Measurements from ENCODE around the gene DOLPP1.
"Not testable (repeated sequence)": the region's sequence is repeated elsewhere in the genome, so short reads cannot be mapped to it uniquely, and the experiment has no call there.

The DOLPP1 gene

GRCh38 chr9:129125478-129125877 is 44.6 kb downstream of the DOLPP1 start:
- Histone ChIP-seq H3K4me3 (ENCODE audit: insufficient read depth, low read depth, low read length, poor library complexity, severe bottlenecking) (no peak overlapping the region), H3K27me3 (replicated peaks; ENCODE audit: control insufficient read depth, insufficient read depth, low read length, poor library complexity, severe bottlenecking) (no peaks in the 10 kb centered on the region), H3K4me1 (ENCODE audit: control insufficient read depth, insufficient read depth, low read length, poor library complexity, severe bottlenecking) (no peaks in the 10 kb centered on the region), H3K27ac (ENCODE audit: insufficient read depth, low read length, poor library complexity, severe bottlenecking) (no peak overlapping the region), H3K9me3 (ENCODE audit: control insufficient read depth, low read length) (no peaks in the 10 kb centered on the region), H3K36me3 (ENCODE audit: control insufficient read depth, insufficient read depth, low read length) (peaks cover 62% of the 10 kb centered on the region)
- DNase-seq, result no peak

- Histone ChIP-seq H3K4me1 (ENCODE audit: control insufficient read depth, insufficient read depth, low read length, poor library complexity, severe bottlenecking) (no peaks in the 10 kb centered on the region), H3K36me3 (ENCODE audit: control insufficient read depth, insufficient read depth, low read length) (peaks cover 47% of the 10 kb centered on the region), H3K9me3 (ENCODE audit: control insufficient read depth, low read length) (no peaks in the 10 kb centered on the region), H3K4me3 (ENCODE audit: insufficient read depth, low read depth, low read length, poor library complexity, severe bottlenecking) (no peak overlapping the region), H3K27ac (ENCODE audit: insufficient read depth, low read length, poor library complexity, severe bottlenecking) (no peak overlapping the region), H3K27me3 (replicated peaks; ENCODE audit: control insufficient read depth, insufficient read depth, low read length, poor library complexity, severe bottlenecking) (no peaks in the 10 kb centered on the region)
- DNase-seq, result no peak
Observed at GRCh38 chr9:129126749-129127618, 46.1 kb downstream of the DOLPP1 start.

- Histone ChIP-seq H3K9me3 (ENCODE audit: control insufficient read depth, low read length) (no peaks in the 10 kb centered on the region), H3K4me1 (ENCODE audit: control insufficient read depth, insufficient read depth, low read length, poor library complexity, severe bottlenecking) (no peaks in the 10 kb centered on the region), H3K4me3 (ENCODE audit: insufficient read depth, low read depth, low read length, poor library complexity, severe bottlenecking) (no peak overlapping the region), H3K36me3 (ENCODE audit: control insufficient read depth, insufficient read depth, low read length) (peaks cover 40% of the 10 kb centered on the region), H3K27ac (ENCODE audit: insufficient read depth, low read length, poor library complexity, severe bottlenecking) (no peak overlapping the region), H3K27me3 (replicated peaks; ENCODE audit: control insufficient read depth, insufficient read depth, low read length, poor library complexity, severe bottlenecking) (no peaks in the 10 kb centered on the region)
- DNase-seq, result no peak
Observed at GRCh38 chr9:129128689-129129088, 47.8 kb downstream of the DOLPP1 start.

DNA sequence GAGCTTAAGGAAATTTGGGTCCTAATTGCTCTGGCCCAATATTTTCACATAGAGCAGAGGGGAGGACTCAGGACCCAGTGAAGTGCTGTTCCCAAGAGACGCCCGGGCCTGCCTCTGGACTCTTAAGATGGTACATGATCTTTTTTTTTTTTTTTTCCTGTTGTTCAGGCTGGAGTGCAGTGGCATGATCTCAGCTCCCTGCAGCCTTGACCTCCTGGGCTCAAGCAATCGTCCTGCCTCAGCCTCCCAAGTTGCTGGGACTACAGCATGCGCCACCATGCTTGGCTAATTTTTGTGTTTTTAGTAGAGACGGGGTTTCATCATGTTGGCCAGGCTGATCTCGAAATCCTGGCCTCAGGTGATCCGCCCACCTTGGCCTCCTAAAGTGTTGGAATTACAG is 49.4 kb downstream of the DOLPP1 start:
- H3K36me3 ChIP-seq (ENCODE audit: control insufficient read depth, insufficient read depth, low read length), result peaks cover 29% of the 10 kb centered on the region
- H3K27ac ChIP-seq (ENCODE audit: insufficient read depth, low read length, poor library complexity, severe bottlenecking); H3K4me1 ChIP-seq (ENCODE audit: control insufficient read depth, insufficient read depth, low read length, poor library complexity, severe bottlenecking): not testable (repeated sequence)

DNA sequence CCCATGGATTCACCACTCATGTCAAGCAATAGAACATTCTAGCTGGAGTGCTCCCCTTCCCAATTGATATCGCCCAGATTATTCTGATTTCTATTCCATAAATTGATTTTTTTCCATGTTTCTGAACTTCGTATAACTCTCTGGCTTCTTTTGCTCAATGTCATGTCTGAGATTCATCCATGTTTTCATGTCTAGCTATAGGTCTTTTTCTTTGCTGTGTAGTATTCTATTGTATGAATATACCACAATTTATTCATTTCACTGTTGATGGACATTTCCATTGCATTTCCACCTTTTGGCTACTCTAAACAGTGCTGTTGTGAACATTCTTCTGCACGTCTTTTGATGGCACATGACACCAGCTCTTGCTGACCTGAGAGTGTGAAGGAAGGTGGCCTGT is 49.9 kb downstream of the DOLPP1 start:
- no peaks in the 10 kb centered on the region for H3K27me3 ChIP-seq (replicated peaks; ENCODE audit: control insufficient read depth, insufficient read depth, low read length, poor library complexity, severe bottlenecking)
- H3K27ac ChIP-seq (ENCODE audit: insufficient read depth, low read length, poor library complexity, severe bottlenecking), result no peak overlapping the region
- H3K4me1 ChIP-seq (ENCODE audit: control insufficient read depth, insufficient read depth, low read length, poor library complexity, severe bottlenecking), result no peaks in the 10 kb centered on the region
- H3K9me3 ChIP-seq (ENCODE audit: control insufficient read depth, low read length), result no peaks in the 10 kb centered on the region
- no peak overlapping the region for H3K4me3 ChIP-seq (ENCODE audit: insufficient read depth, low read depth, low read length, poor library complexity, severe bottlenecking)
- peaks cover 25% of the 10 kb centered on the region for H3K36me3 ChIP-seq (ENCODE audit: control insufficient read depth, insufficient read depth, low read length)
- DNase-seq, result no peak

More for the DNA sequence above, 49.4 kb downstream of the DOLPP1 start:
- not testable (repeated sequence) for H3K4me3 ChIP-seq (ENCODE audit: insufficient read depth, low read depth, low read length, poor library complexity, severe bottlenecking); DNase-seq; H3K27me3 ChIP-seq (replicated peaks; ENCODE audit: control insufficient read depth, insufficient read depth, low read length, poor library complexity, severe bottlenecking); H3K9me3 ChIP-seq (ENCODE audit: control insufficient read depth, low read length)

GRCh38 chr9:129131300-129132145 is 50.6 kb downstream of the DOLPP1 start:
- no peak overlapping the region for H3K4me3 ChIP-seq (ENCODE audit: insufficient read depth, low read depth, low read length, poor library complexity, severe bottlenecking)
- peak overlapping the region; percentile 7 for H3K27ac ChIP-seq (ENCODE audit: insufficient read depth, low read length, poor library complexity, severe bottlenecking)
- peak; percentile 67 to 74 (median 67) for DNase-seq
- H3K4me1 ChIP-seq (ENCODE audit: control insufficient read depth, insufficient read depth, low read length, poor library complexity, severe bottlenecking), result no peaks in the 10 kb centered on the region
- no peaks in the 10 kb centered on the region for H3K9me3 ChIP-seq (ENCODE audit: control insufficient read depth, low read length)
- H3K36me3 ChIP-seq (ENCODE audit: control insufficient read depth, insufficient read depth, low read length), result peaks cover 27% of the 10 kb centered on the region
- no peaks in the 10 kb centered on the region for H3K27me3 ChIP-seq (replicated peaks; ENCODE audit: control insufficient read depth, insufficient read depth, low read length, poor library complexity, severe bottlenecking)

DNA sequence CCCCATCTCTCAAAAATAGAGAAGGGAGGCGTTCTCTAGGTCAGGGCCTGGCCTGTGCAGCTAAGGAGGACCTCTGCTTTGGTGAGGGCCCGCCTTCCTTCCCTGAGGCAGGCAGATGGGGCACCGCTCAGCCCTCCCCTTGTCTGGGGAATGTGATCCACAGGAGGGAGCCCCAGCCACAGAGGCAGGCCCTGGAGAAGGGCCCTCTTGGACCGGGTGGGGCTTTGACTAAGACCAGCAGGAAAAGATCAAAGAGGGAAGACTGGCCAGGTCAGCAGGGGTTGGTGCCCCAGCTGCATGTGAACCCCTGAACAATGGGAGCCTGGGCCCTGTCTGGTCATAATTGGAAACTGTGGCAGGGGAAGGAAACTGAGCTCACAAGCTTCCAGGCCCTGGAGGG is 52.2 kb downstream of the DOLPP1 start:
- peaks cover 27% of the 10 kb centered on the region for H3K36me3 ChIP-seq (ENCODE audit: control insufficient read depth, insufficient read depth, low read length)
- no peak overlapping the region for H3K27ac ChIP-seq (ENCODE audit: insufficient read depth, low read length, poor library complexity, severe bottlenecking)
- no peaks in the 10 kb centered on the region for H3K9me3 ChIP-seq (ENCODE audit: control insufficient read depth, low read length)
- no peaks in the 10 kb centered on the region for H3K4me1 ChIP-seq (ENCODE audit: control insufficient read depth, insufficient read depth, low read length, poor library complexity, severe bottlenecking)
- H3K4me3 ChIP-seq (ENCODE audit: insufficient read depth, low read depth, low read length, poor library complexity, severe bottlenecking), result no peak overlapping the region
- DNase-seq, result no peak
- no peaks in the 10 kb centered on the region for H3K27me3 ChIP-seq (replicated peaks; ENCODE audit: control insufficient read depth, insufficient read depth, low read length, poor library complexity, severe bottlenecking)

DNA sequence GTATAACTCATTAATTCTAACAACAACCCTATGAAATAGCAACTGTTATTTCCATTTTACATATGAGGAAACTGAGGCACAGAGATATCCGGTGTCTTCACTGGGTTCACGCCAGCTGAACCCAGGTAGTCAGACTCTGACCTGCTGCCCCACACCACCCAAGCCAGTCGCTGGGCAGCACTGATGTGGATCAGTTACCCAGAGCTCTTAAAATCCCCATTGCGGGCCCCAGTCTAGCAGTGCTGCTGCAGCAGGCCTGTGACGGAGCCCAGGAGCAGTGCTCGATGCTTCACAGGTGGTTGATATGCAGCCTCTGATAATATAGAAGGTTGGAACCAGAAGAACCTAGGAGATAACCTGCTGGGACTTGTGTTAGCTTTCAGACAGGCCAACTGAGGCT is 54.6 kb downstream of the DOLPP1 start:
- Histone ChIP-seq H3K9me3 (ENCODE audit: control insufficient read depth, low read length) (no peaks in the 10 kb centered on the region), H3K36me3 (ENCODE audit: control insufficient read depth, insufficient read depth, low read length) (peaks cover 21% of the 10 kb centered on the region), H3K4me1 (ENCODE audit: control insufficient read depth, insufficient read depth, low read length, poor library complexity, severe bottlenecking) (peaks cover 12% of the 10 kb centered on the region), H3K4me3 (ENCODE audit: insufficient read depth, low read depth, low read length, poor library complexity, severe bottlenecking) (no peak overlapping the region), H3K27ac (ENCODE audit: insufficient read depth, low read length, poor library complexity, severe bottlenecking) (no peak overlapping the region), H3K27me3 (replicated peaks; ENCODE audit: control insufficient read depth, insufficient read depth, low read length, poor library complexity, severe bottlenecking) (no peaks in the 10 kb centered on the region)
- DNase-seq, result no peak

DNA sequence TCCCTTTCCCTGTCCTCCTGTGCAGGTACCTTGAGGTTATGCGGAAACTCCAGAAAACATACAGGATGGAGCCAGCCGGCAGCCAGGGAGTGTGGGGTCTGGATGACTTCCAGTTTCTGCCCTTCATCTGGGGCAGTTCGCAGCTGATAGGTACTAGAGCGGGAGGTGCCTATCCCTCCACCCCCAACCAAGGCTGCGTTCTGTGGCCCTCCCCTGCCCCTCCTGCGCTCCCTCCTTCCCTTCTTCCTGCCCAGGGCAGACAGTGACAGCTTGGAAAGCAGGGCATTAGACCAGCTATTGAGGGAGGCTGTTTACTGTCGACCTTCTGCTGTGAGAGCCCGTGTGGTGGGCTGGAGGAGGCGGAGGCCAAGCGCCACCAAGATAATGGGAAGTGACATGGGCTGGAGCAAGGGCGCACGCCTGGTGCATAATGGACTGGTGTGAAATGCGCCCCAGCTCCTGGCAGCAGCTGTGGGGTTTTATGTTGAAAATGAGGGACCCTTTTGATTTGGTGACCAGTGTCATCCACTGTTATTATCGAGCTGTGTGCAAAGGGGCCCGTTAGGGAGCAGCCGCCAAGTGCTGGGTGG is 55.6 kb downstream of the DOLPP1 start:
- H3K36me3 ChIP-seq (ENCODE audit: control insufficient read depth, insufficient read depth, low read length), result peaks cover 21% of the 10 kb centered on the region

More for the DNA sequence above, 55.6 kb downstream of the DOLPP1 start:
- no peak overlapping the region for H3K4me3 ChIP-seq (ENCODE audit: insufficient read depth, low read depth, low read length, poor library complexity, severe bottlenecking)
- no peak overlapping the region for H3K27ac ChIP-seq (ENCODE audit: insufficient read depth, low read length, poor library complexity, severe bottlenecking)
- no peaks in the 10 kb centered on the region for H3K9me3 ChIP-seq (ENCODE audit: control insufficient read depth, low read length)
- no peak for DNase-seq
- peaks cover 23% of the 10 kb centered on the region for H3K4me1 ChIP-seq (ENCODE audit: control insufficient read depth, insufficient read depth, low read length, poor library complexity, severe bottlenecking)
- no peaks in the 10 kb centered on the region for H3K27me3 ChIP-seq (replicated peaks; ENCODE audit: control insufficient read depth, insufficient read depth, low read length, poor library complexity, severe bottlenecking)

All from effector memory CD4-positive, alpha-beta T cell (primary cell).